MM.1S (cell line): ENCODE results near the gene G6PC1.
"Not testable (repeated sequence)": the region's sequence is repeated elsewhere in the genome, so short reads cannot be mapped to it uniquely, and the experiment has no call there.

Experiments
- DNase-seq: peaks from one replicate; pipeline ENCODE4 v3.0.0-alpha.2; 2015
- H2AFZ ChIP-seq: fragments of 300-600 bp; sonication (generic); 2 replicates; pipeline ENCODE4 v1.6.0; 2016; ENCODE audit warnings: antibody characterized with exemption, low read length
- H3F3A ChIP-seq: fragments of 300-600 bp; sonication (generic); 2 replicates; pipeline ENCODE4 v1.6.1; 2016; ENCODE audit warnings: mild to moderate bottlenecking, antibody characterized with exemption, low read length, moderate library complexity, mixed read lengths; ENCODE audit not compliant: insufficient read depth
- H3K27ac ChIP-seq: fragments of 300-600 bp; sonication (generic); 2 replicates; pipeline ENCODE4 v1.5.1; 2016; ENCODE audit warnings: mild to moderate bottlenecking, low read length
- H3K27me3 ChIP-seq: fragments of 300-600 bp; sonication (generic); replicated peaks from 2 replicates; pipeline ENCODE4 v1.6.0; 2016; ENCODE audit warnings: low read length; ENCODE audit not compliant: insufficient read depth
- H3K36me3 ChIP-seq: fragments of 300-600 bp; sonication (generic); replicated peaks from 2 replicates; pipeline ENCODE4 v1.6.1; 2016; ENCODE audit warnings: mild to moderate bottlenecking, low read length, mixed read lengths; ENCODE audit not compliant: insufficient read depth
- H3K4me1 ChIP-seq: fragments of 300-600 bp; sonication (generic); 2 replicates; pipeline ENCODE4 v1.6.1; 2016; ENCODE audit warnings: low read length, mixed read lengths
- H3K4me2 ChIP-seq: fragments of 300-600 bp; sonication (generic); 2 replicates; pipeline ENCODE4 v1.6.0; 2016; ENCODE audit warnings: low read depth, low read length
- H3K4me3 ChIP-seq: fragments of 300-600 bp; sonication (generic); 2 replicates; pipeline ENCODE4 v1.5.1; 2016; ENCODE audit warnings: low read length, mixed read lengths
- H3K79me2 ChIP-seq: fragments of 300-600 bp; sonication (generic); 2 replicates; pipeline ENCODE4 v1.6.1; 2016; ENCODE audit warnings: mixed run types, low read length, mixed read lengths
- H3K9ac ChIP-seq: fragments of 300-600 bp; sonication (generic); 2 replicates; pipeline ENCODE4 v1.6.1; 2016; ENCODE audit warnings: low read length, mixed read lengths
- H3K9me2 ChIP-seq: fragments of 300-600 bp; sonication (generic); replicated peaks from 2 replicates; pipeline ENCODE4 v1.6.1; 2016; ENCODE audit warnings: mild to moderate bottlenecking, low read length, mixed read lengths; ENCODE audit not compliant: insufficient read depth
- H3K9me3 ChIP-seq: fragments of 300-600 bp; sonication (generic); replicated peaks from 2 replicates; pipeline ENCODE4 v1.6.1; 2016; ENCODE audit warnings: mild to moderate bottlenecking, low read length, mixed read lengths; ENCODE audit not compliant: insufficient read depth
- H4K20me1 ChIP-seq: fragments of 300-600 bp; sonication (generic); 2 replicates; pipeline ENCODE4 v1.6.1; 2016; ENCODE audit warnings: mild to moderate bottlenecking, low read length, moderate library complexity, mixed read lengths; ENCODE audit not compliant: insufficient read depth
- CTCF ChIP-seq: fragments of 300-600 bp; sonication (generic); IDR thresholded peaks from 2 replicates; pipeline ENCODE4 v1.5.1; 2016; ENCODE audit warnings: antibody characterized with exemption, low read length, mixed read lengths
- EZH2 ChIP-seq: fragments of 300-600 bp; sonication (generic); optimal IDR thresholded peaks from 2 replicates; pipeline ENCODE3; 2017; ENCODE audit warnings: low read depth, mild to moderate bottlenecking, antibody characterized with exemption, low read length, mixed read lengths
- EZH2phosphoT487 ChIP-seq: fragments of 300-600 bp; sonication (generic); IDR thresholded peaks from 2 replicates; pipeline ENCODE4 v1.6.1; 2018; ENCODE audit warnings: antibody characterized with exemption, low read length

The G6PC1 gene

GRCh38 chr17:42853968-42854790, 46.4 kb upstream of the G6PC1 start:
- Histone ChIP-seq H3K9me3 (no peaks in the 10 kb centered on the region), H4K20me1 (no peaks in the 10 kb centered on the region), H3K4me2 (peak overlapping the region; percentile 62), H3F3A (peaks cover 18% of the 10 kb centered on the region), H3K4me3 (peak overlapping the region; percentile 15; the same call in 1 of the 2 replicates), H2AFZ (peak overlapping the region; percentile 69), H3K9me2 (no peaks in the 10 kb centered on the region), H3K79me2 (no peaks in the 10 kb centered on the region), H3K36me3 (no peaks in the 10 kb centered on the region), H3K27me3 (no peaks in the 10 kb centered on the region), H3K27ac (peak overlapping the region; percentile 97), H3K9ac (peak overlapping the region; percentile 69), H3K4me1 (peaks cover 30% of the 10 kb centered on the region)
- TF ChIP-seq CTCF (no peak), EZH2phosphoT487 (no peak)
- DNase-seq = no peak

DNA sequence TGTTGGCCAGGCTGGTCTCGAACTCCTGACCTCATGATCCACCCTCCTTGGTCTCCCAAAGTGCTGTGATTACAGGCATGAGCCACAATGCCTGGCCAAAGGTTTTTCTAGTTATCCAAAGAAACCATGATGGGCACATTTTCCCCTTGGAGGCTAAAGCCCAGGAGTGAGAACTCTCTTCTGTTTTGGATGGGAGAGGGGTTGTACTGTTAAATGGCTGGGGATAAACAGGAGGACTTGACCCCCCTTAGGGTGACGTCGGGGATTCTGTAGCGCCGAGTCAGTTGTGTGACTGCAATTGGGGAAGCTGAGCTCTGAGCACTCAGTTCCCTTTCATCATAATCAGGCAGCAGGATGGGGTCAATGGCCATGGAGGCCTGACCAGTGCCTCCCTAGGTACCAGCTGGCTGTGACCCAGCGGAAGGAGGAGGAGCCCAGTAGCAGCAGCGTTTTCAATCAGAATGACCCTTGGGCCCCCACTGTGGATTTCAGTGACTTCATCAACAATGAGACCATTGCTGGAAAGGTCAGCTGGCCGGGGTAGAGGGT, 45.5 kb upstream of the G6PC1 start:
- Histone ChIP-seq H3K79me2 (no peaks in the 10 kb centered on the region), H3K27me3 (no peaks in the 10 kb centered on the region), H4K20me1 (no peaks in the 10 kb centered on the region), H3K4me2 (no peak overlapping the region), H3F3A (peaks cover 18% of the 10 kb centered on the region), H2AFZ (no peak overlapping the region), H3K4me1 (peaks cover 23% of the 10 kb centered on the region), H3K9me2 (no peaks in the 10 kb centered on the region), H3K9me3 (no peaks in the 10 kb centered on the region), H3K36me3 (no peaks in the 10 kb centered on the region), H3K4me3 (no peak overlapping the region), H3K27ac (no peak overlapping the region), H3K9ac (no peak overlapping the region)
- TF ChIP-seq EZH2 (no peak), EZH2phosphoT487 (no peak)
- no peak for DNase-seq

GRCh38 chr17:42856093-42856492, 44.5 kb upstream of the G6PC1 start:
- not testable (repeated sequence) for H3K27me3 ChIP-seq, H3K4me3 ChIP-seq, H3K9me2 ChIP-seq, DNase-seq, H3K27ac ChIP-seq, H3K9me3 ChIP-seq, H3K4me2 ChIP-seq, H2AFZ ChIP-seq, H3K9ac ChIP-seq, H4K20me1 ChIP-seq, H3K36me3 ChIP-seq, H3K79me2 ChIP-seq
- peaks cover 18% of the 10 kb centered on the region for H3F3A ChIP-seq
- H3K4me1 ChIP-seq = peaks cover 23% of the 10 kb centered on the region

- Histone ChIP-seq H3F3A (peaks cover 18% of the 10 kb centered on the region), H3K4me1 (peaks cover 23% of the 10 kb centered on the region)
- not testable (repeated sequence) for H3K9me3 ChIP-seq, H3K36me3 ChIP-seq, H3K9ac ChIP-seq, H3K9me2 ChIP-seq, H4K20me1 ChIP-seq, H3K27me3 ChIP-seq, H2AFZ ChIP-seq, DNase-seq, H3K27ac ChIP-seq, H3K4me2 ChIP-seq, H3K79me2 ChIP-seq, H3K4me3 ChIP-seq
These were observed 44.1 kb upstream of the G6PC1 start for GRCh38 chr17:42856516-42856915.
